ENCODE results near the gene CYGB. TPM values are rescaled to one million over a fixed set of nuclear protein-coding genes. Genes with fewer than 3 reads are reported as not detected.

CYGB gene
- total and polyA plus RNA-seq, 2 of the 13 experiments (the other 11 are each of a cell fraction or from before 2014, with no cell fraction given), result 18.9 to 27.1 TPM

DNA sequence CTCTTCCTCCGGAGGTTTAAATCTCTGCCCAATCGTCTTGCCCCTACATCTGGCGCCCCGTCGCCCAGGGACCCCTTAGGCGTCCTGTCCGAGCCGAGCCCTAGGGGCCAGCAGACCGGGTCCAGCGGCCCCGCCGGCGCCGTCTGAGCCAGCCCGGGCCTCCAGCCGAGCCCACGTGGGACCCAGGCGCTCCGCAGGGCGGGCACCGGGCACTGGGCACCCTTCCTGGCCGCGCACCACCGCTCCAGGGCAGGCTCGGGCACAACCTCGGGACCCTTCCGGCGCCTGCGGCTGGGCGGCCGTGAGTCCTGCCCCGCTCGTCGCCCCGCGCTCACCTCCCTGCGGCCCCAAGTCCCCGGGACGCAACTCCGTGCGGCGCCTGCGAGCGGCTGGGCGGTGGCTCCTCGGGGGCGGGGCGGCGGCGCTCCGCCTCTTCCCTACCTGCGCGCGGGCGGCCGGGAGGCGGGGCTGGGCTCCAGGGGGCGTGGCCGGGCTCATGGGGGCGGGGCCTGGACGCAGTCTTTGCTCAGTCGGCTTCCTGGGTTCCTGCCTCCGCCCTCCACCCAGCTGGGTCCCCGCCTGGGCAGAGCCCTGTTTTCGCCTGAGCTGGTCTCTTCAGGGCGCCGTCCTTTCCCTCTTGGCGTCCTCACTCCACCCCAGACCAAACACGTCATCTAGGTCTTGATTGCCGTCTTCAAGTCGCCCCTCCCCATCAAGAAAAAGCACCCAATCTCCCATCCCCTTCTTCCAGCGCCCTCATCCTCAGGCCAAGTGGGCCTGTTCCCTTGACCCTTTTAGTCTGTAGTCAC, 36.3 kb downstream of the CYGB start, which contains the start of gene RHBDF2 (continued):
- TF ChIP-seq, protein P1, sequence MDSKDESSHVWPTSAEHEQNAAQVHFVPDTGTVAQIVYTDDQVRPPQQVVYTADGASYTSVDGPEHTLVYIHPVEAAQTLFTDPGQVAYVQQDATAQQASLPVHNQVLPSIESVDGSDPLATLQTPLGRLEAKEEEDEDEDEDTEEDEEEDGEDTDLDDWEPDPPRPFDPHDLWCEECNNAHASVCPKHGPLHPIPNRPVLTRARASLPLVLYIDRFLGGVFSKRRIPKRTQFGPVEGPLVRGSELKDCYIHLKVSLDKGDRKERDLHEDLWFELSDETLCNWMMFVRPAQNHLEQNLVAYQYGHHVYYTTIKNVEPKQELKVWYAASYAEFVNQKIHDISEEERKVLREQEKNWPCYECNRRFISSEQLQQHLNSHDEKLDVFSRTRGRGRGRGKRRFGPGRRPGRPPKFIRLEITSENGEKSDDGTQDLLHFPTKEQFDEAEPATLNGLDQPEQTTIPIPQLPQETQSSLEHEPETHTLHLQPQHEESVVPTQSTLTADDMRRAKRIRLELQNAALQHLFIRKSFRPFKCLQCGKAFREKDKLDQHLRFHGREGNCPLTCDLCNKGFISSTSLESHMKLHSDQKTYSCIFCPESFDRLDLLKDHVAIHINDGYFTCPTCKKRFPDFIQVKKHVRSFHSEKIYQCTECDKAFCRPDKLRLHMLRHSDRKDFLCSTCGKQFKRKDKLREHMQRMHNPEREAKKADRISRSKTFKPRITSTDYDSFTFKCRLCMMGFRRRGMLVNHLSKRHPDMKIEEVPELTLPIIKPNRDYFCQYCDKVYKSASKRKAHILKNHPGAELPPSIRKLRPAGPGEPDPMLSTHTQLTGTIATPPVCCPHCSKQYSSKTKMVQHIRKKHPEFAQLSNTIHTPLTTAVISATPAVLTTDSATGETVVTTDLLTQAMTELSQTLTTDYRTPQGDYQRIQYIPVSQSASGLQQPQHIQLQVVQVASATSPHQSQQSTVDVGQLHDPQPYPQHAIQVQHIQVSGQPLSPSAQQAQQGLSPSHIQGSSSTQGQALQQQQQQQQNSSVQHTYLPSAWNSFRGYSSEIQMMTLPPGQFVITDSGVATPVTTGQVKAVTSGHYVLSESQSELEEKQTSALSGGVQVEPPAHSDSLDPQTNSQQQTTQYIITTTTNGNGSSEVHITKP (CRISPR knock-in tag; IDR thresholded peaks at IDR 0.05; ENCODE audit: low read depth), result no peak
- TF ChIP-seq, protein P2, sequence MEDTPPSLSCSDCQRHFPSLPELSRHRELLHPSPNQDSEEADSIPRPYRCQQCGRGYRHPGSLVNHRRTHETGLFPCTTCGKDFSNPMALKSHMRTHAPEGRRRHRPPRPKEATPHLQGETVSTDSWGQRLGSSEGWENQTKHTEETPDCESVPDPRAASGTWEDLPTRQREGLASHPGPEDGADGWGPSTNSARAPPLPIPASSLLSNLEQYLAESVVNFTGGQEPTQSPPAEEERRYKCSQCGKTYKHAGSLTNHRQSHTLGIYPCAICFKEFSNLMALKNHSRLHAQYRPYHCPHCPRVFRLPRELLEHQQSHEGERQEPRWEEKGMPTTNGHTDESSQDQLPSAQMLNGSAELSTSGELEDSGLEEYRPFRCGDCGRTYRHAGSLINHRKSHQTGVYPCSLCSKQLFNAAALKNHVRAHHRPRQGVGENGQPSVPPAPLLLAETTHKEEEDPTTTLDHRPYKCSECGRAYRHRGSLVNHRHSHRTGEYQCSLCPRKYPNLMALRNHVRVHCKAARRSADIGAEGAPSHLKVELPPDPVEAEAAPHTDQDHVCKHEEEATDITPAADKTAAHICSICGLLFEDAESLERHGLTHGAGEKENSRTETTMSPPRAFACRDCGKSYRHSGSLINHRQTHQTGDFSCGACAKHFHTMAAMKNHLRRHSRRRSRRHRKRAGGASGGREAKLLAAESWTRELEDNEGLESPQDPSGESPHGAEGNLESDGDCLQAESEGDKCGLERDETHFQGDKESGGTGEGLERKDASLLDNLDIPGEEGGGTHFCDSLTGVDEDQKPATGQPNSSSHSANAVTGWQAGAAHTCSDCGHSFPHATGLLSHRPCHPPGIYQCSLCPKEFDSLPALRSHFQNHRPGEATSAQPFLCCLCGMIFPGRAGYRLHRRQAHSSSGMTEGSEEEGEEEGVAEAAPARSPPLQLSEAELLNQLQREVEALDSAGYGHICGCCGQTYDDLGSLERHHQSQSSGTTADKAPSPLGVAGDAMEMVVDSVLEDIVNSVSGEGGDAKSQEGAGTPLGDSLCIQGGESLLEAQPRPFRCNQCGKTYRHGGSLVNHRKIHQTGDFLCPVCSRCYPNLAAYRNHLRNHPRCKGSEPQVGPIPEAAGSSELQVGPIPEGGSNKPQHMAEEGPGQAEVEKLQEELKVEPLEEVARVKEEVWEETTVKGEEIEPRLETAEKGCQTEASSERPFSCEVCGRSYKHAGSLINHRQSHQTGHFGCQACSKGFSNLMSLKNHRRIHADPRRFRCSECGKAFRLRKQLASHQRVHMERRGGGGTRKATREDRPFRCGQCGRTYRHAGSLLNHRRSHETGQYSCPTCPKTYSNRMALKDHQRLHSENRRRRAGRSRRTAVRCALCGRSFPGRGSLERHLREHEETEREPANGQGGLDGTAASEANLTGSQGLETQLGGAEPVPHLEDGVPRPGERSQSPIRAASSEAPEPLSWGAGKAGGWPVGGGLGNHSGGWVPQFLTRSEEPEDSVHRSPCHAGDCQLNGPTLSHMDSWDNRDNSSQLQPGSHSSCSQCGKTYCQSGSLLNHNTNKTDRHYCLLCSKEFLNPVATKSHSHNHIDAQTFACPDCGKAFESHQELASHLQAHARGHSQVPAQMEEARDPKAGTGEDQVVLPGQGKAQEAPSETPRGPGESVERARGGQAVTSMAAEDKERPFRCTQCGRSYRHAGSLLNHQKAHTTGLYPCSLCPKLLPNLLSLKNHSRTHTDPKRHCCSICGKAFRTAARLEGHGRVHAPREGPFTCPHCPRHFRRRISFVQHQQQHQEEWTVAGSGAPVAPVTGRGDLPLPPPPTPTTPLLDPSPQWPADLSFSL (CRISPR knock-in tag; IDR thresholded peaks at IDR 0.05), result no peak; the same call in 1 of the 2 replicates
- TF ChIP-seq, protein P3, sequence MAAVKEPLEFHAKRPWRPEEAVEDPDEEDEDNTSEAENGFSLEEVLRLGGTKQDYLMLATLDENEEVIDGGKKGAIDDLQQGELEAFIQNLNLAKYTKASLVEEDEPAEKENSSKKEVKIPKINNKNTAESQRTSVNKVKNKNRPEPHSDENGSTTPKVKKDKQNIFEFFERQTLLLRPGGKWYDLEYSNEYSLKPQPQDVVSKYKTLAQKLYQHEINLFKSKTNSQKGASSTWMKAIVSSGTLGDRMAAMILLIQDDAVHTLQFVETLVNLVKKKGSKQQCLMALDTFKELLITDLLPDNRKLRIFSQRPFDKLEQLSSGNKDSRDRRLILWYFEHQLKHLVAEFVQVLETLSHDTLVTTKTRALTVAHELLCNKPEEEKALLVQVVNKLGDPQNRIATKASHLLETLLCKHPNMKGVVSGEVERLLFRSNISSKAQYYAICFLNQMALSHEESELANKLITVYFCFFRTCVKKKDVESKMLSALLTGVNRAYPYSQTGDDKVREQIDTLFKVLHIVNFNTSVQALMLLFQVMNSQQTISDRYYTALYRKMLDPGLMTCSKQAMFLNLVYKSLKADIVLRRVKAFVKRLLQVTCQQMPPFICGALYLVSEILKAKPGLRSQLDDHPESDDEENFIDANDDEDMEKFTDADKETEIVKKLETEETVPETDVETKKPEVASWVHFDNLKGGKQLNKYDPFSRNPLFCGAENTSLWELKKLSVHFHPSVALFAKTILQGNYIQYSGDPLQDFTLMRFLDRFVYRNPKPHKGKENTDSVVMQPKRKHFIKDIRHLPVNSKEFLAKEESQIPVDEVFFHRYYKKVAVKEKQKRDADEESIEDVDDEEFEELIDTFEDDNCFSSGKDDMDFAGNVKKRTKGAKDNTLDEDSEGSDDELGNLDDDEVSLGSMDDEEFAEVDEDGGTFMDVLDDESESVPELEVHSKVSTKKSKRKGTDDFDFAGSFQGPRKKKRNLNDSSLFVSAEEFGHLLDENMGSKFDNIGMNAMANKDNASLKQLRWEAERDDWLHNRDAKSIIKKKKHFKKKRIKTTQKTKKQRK (IDR thresholded peaks at IDR 0.05; ENCODE audit: low read length), result no peak
- TF ChIP-seq, protein P4, sequence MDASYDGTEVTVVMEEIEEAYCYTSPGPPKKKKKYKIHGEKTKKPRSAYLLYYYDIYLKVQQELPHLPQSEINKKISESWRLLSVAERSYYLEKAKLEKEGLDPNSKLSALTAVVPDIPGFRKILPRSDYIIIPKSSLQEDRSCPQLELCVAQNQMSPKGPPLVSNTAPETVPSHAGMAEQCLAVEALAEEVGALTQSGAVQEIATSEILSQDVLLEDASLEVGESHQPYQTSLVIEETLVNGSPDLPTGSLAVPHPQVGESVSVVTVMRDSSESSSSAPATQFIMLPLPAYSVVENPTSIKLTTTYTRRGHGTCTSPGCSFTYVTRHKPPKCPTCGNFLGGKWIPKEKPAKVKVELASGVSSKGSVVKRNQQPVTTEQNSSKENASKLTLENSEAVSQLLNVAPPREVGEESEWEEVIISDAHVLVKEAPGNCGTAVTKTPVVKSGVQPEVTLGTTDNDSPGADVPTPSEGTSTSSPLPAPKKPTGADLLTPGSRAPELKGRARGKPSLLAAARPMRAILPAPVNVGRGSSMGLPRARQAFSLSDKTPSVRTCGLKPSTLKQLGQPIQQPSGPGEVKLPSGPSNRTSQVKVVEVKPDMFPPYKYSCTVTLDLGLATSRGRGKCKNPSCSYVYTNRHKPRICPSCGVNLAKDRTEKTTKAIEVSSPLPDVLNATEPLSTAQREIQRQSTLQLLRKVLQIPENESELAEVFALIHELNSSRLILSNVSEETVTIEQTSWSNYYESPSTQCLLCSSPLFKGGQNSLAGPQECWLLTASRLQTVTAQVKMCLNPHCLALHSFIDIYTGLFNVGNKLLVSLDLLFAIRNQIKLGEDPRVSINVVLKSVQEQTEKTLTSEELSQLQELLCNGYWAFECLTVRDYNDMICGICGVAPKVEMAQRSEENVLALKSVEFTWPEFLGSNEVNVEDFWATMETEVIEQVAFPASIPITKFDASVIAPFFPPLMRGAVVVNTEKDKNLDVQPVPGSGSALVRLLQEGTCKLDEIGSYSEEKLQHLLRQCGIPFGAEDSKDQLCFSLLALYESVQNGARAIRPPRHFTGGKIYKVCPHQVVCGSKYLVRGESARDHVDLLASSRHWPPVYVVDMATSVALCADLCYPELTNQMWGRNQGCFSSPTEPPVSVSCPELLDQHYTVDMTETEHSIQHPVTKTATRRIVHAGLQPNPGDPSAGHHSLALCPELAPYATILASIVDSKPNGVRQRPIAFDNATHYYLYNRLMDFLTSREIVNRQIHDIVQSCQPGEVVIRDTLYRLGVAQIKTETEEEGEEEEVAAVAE (CRISPR knock-in tag; IDR thresholded peaks at IDR 0.05; ENCODE audit: borderline replicate concordance), result no peak
- peak; percentile 72; the same call in 1 of the 2 replicates for TF ChIP-seq SRY (CRISPR knock-in tag; IDR thresholded peaks at IDR 0.05)
- TF ChIP-seq ZSCAN20 (CRISPR knock-in tag; IDR thresholded peaks at IDR 0.05; ENCODE audit: borderline replicate concordance), result no peak
- peak; percentile 62; the same call in 1 of the 2 replicates for TF ChIP-seq ZNF451 (CRISPR knock-in tag; IDR thresholded peaks at IDR 0.05)
- no peak for TF ChIP-seq TCF12 (IDR thresholded peaks at IDR 0.05)
- peak; percentile 75; the same call in 1 of the 2 replicates for TF ChIP-seq TCF12 (CRISPR knock-in tag; IDR thresholded peaks at IDR 0.05)
